ENCODE results near the gene SMIM13.

Gene SMIM13

GRCh38 chr6:11093626-11094410 lies at the start of gene SMIM13:
Gene SMIM13 (plus strand): TSS chr6:11093834. CDS start chr6:11094314, 480 bp downstream.
- peak; percentile 95 for DNase-seq
- peaks cover 33% of the 10 kb centered on the region for H3K36me3 Mint-ChIP-seq (ENCODE audit: low read depth)
- no peaks in the 10 kb centered on the region for H3K27me3 Mint-ChIP-seq
- H3K9me3 Mint-ChIP-seq, result no peaks in the 10 kb centered on the region
- peak within 1 kb of the TSS; percentile 94 for H3K4me3 Mint-ChIP-seq
- peaks cover 32% of the 10 kb centered on the region for H3K4me1 Mint-ChIP-seq (ENCODE audit: low read depth)
- peak within 1 kb of the TSS; percentile 98 for H3K27ac Mint-ChIP-seq

- Mint-ChIP-seq H3K4me1 (ENCODE audit: low read depth) (peaks cover 13% of the 10 kb centered on the region), H3K27ac (no peak within 1 kb of the TSS), H3K27me3 (peaks cover 70% of the 10 kb centered on the region), H3K36me3 (ENCODE audit: low read depth) (no peaks in the 10 kb centered on the region), H3K9me3 (peaks cover 2% of the 10 kb centered on the region), H3K4me3 (peak within 1 kb of the TSS; percentile 69)
- peak; percentile 34 for DNase-seq
Observed at GRCh38 chr6:11043961-11044711, 49.5 kb upstream of the SMIM13 start, which contains the start of gene ELOVL2. Gene ELOVL2 (minus strand): TSS chr6:11044305. CDS start chr6:11044230, 75 bp downstream.

GRCh38 chr6:11044712-11045167 lies 48.9 kb upstream of the SMIM13 start:
- Mint-ChIP-seq H3K9me3 (peaks cover 2% of the 10 kb centered on the region), H3K4me1 (ENCODE audit: low read depth) (peaks cover 13% of the 10 kb centered on the region), H3K4me3 (peak overlapping the region; percentile 69), H3K27me3 (peaks cover 73% of the 10 kb centered on the region), H3K27ac (no peak overlapping the region), H3K36me3 (ENCODE audit: low read depth) (no peaks in the 10 kb centered on the region)
- no peak for DNase-seq

GRCh38 chr6:11050731-11051130 lies 42.9 kb upstream of the SMIM13 start:
- H3K9me3 Mint-ChIP-seq, result no peaks in the 10 kb centered on the region
- H3K27me3 Mint-ChIP-seq, result peaks cover 61% of the 10 kb centered on the region
- no peaks in the 10 kb centered on the region for H3K4me1 Mint-ChIP-seq (ENCODE audit: low read depth)
- H3K36me3 Mint-ChIP-seq (ENCODE audit: low read depth), result no peaks in the 10 kb centered on the region
- no peak overlapping the region for H3K27ac Mint-ChIP-seq
- DNase-seq, result no peak
- no peak overlapping the region for H3K4me3 Mint-ChIP-seq

GRCh38 chr6:11053307-11053706 lies 40.3 kb upstream of the SMIM13 start:
- Mint-ChIP-seq H3K9me3 (no peaks in the 10 kb centered on the region), H3K27me3 (peaks cover 41% of the 10 kb centered on the region), H3K4me1 (ENCODE audit: low read depth) (no peaks in the 10 kb centered on the region), H3K36me3 (ENCODE audit: low read depth) (no peaks in the 10 kb centered on the region), H3K4me3 (no peak overlapping the region), H3K27ac (no peak overlapping the region)
- DNase-seq, result no peak

GRCh38 chr6:11054722-11055121 lies 38.9 kb upstream of the SMIM13 start:
- no peak for DNase-seq
- peaks cover 30% of the 10 kb centered on the region for H3K27me3 Mint-ChIP-seq
- H3K27ac Mint-ChIP-seq, result no peak overlapping the region
- H3K36me3 Mint-ChIP-seq (ENCODE audit: low read depth), result no peaks in the 10 kb centered on the region
- H3K4me1 Mint-ChIP-seq (ENCODE audit: low read depth), result no peaks in the 10 kb centered on the region
- no peak overlapping the region for H3K4me3 Mint-ChIP-seq
- no peaks in the 10 kb centered on the region for H3K9me3 Mint-ChIP-seq

GRCh38 chr6:11055127-11055627 lies 38.5 kb upstream of the SMIM13 start:
- H3K9me3 Mint-ChIP-seq, result no peaks in the 10 kb centered on the region
- no peaks in the 10 kb centered on the region for H3K36me3 Mint-ChIP-seq (ENCODE audit: low read depth)
- H3K27ac Mint-ChIP-seq, result no peak overlapping the region
- no peak for DNase-seq
- no peak overlapping the region for H3K4me3 Mint-ChIP-seq
- H3K4me1 Mint-ChIP-seq (ENCODE audit: low read depth), result no peaks in the 10 kb centered on the region
- H3K27me3 Mint-ChIP-seq, result peaks cover 26% of the 10 kb centered on the region

- no peak for DNase-seq
- no peak overlapping the region for H3K27ac Mint-ChIP-seq
- peaks cover 18% of the 10 kb centered on the region for H3K27me3 Mint-ChIP-seq
- no peaks in the 10 kb centered on the region for H3K36me3 Mint-ChIP-seq (ENCODE audit: low read depth)
- H3K9me3 Mint-ChIP-seq, result no peaks in the 10 kb centered on the region
- no peak overlapping the region for H3K4me3 Mint-ChIP-seq
- no peaks in the 10 kb centered on the region for H3K4me1 Mint-ChIP-seq (ENCODE audit: low read depth)
Observed at GRCh38 chr6:11056871-11057270, 36.8 kb upstream of the SMIM13 start.

GRCh38 chr6:11058406-11058805 lies 35.2 kb upstream of the SMIM13 start:
- Mint-ChIP-seq H3K36me3 (ENCODE audit: low read depth) (no peaks in the 10 kb centered on the region), H3K9me3 (no peaks in the 10 kb centered on the region), H3K27me3 (peaks cover 12% of the 10 kb centered on the region), H3K4me1 (ENCODE audit: low read depth) (no peaks in the 10 kb centered on the region), H3K27ac (no peak overlapping the region), H3K4me3 (no peak overlapping the region)
- DNase-seq, result no peak

- no peak overlapping the region for H3K4me3 Mint-ChIP-seq
- no peak for DNase-seq
- H3K9me3 Mint-ChIP-seq, result no peaks in the 10 kb centered on the region
- no peaks in the 10 kb centered on the region for H3K36me3 Mint-ChIP-seq (ENCODE audit: low read depth)
- H3K4me1 Mint-ChIP-seq (ENCODE audit: low read depth), result no peaks in the 10 kb centered on the region
- no peak overlapping the region for H3K27ac Mint-ChIP-seq
- H3K27me3 Mint-ChIP-seq, result peaks cover 13% of the 10 kb centered on the region
Observed at GRCh38 chr6:11062083-11062482, 31.6 kb upstream of the SMIM13 start.

GRCh38 chr6:11062715-11063114 lies 30.9 kb upstream of the SMIM13 start:
- H3K27ac Mint-ChIP-seq, result no peak overlapping the region
- no peak for DNase-seq
- H3K4me1 Mint-ChIP-seq (ENCODE audit: low read depth), result no peaks in the 10 kb centered on the region
- no peak overlapping the region for H3K4me3 Mint-ChIP-seq
- H3K36me3 Mint-ChIP-seq (ENCODE audit: low read depth), result no peaks in the 10 kb centered on the region
- H3K9me3 Mint-ChIP-seq, result no peaks in the 10 kb centered on the region
- H3K27me3 Mint-ChIP-seq, result peaks cover 13% of the 10 kb centered on the region

GRCh38 chr6:11064836-11065235 lies 28.8 kb upstream of the SMIM13 start:
- no peaks in the 10 kb centered on the region for H3K36me3 Mint-ChIP-seq (ENCODE audit: low read depth)
- H3K4me1 Mint-ChIP-seq (ENCODE audit: low read depth), result no peaks in the 10 kb centered on the region
- H3K4me3 Mint-ChIP-seq, result no peak overlapping the region
- H3K27me3 Mint-ChIP-seq, result peaks cover 13% of the 10 kb centered on the region
- no peak for DNase-seq
- H3K9me3 Mint-ChIP-seq, result no peaks in the 10 kb centered on the region
- no peak overlapping the region for H3K27ac Mint-ChIP-seq

- no peak overlapping the region for H3K4me3 Mint-ChIP-seq
- H3K9me3 Mint-ChIP-seq, result no peaks in the 10 kb centered on the region
- H3K27ac Mint-ChIP-seq, result no peak overlapping the region
- H3K4me1 Mint-ChIP-seq (ENCODE audit: low read depth), result no peaks in the 10 kb centered on the region
- H3K36me3 Mint-ChIP-seq (ENCODE audit: low read depth), result no peaks in the 10 kb centered on the region
- DNase-seq, result no peak
- H3K27me3 Mint-ChIP-seq, result peaks cover 13% of the 10 kb centered on the region
Observed at GRCh38 chr6:11065436-11066202, 28.0 kb upstream of the SMIM13 start.
